GM23338 (cell line): ENCODE data around the gene DCST1. TPM values are rescaled to one million over a fixed set of nuclear protein-coding genes. Genes with fewer than 3 reads are reported as not detected.

ENCODE experiments used
- ATAC-seq: fragments of 200-7000 bp; cut with Tn5 transposase; 3 replicates; pipeline ENCODE4 v1.9.1; 2020
- DNase-seq: peaks from one replicate; pipeline ENCODE4 v3.0.0-alpha.2; 2015; ENCODE audit warnings: low spot score
- H2AFZ ChIP-seq: fragments of 200-600 bp; sonication (generic); 2 replicates; pipeline ENCODE4 v1.8.0; 2016; ENCODE audit warnings: antibody characterized with exemption, mild to moderate bottlenecking, moderate library complexity
- H3F3A ChIP-seq: fragments of 200-600 bp; sonication (generic); replicated peaks from 2 replicates; pipeline ENCODE4 v1.8.0; 2017; ENCODE audit warnings: antibody characterized with exemption, mixed run types, low read depth
- H3K27ac ChIP-seq: fragments of 200-600 bp; sonication (generic); 2 replicates; pipeline ENCODE4 v1.6.1; 2016; ENCODE audit warnings: low read depth
- H3K27me3 ChIP-seq: fragments of 200-600 bp; sonication (generic); 2 replicates; pipeline ENCODE4 v1.8.0; 2016; ENCODE audit warnings: mild to moderate bottlenecking, mixed run types, moderate library complexity; ENCODE audit not compliant: insufficient read depth
- H3K36me3 ChIP-seq: fragments of 200-600 bp; sonication (generic); 2 replicates; pipeline ENCODE4 v1.8.0; 2016; ENCODE audit warnings: mild to moderate bottlenecking; ENCODE audit not compliant: insufficient read depth
- H3K4me1 ChIP-seq: fragments of 200-600 bp; sonication (generic); 2 replicates; pipeline ENCODE4 v1.8.0; 2016; ENCODE audit warnings: mild to moderate bottlenecking, moderate library complexity; ENCODE audit not compliant: insufficient read depth
- H3K4me2 ChIP-seq: fragments of 200-600 bp; sonication (generic); 2 replicates; pipeline ENCODE4 v1.7.1; 2017; ENCODE audit warnings: mixed run types
- H3K4me3 ChIP-seq: fragments of 200-600 bp; sonication (generic); 2 replicates; pipeline ENCODE4 v1.6.1; 2016; ENCODE audit warnings: mixed run types
- H3K79me2 ChIP-seq: fragments of 200-600 bp; sonication (generic); replicated peaks from 2 replicates; pipeline ENCODE4 v1.8.0; 2017; ENCODE audit warnings: mild to moderate bottlenecking; ENCODE audit not compliant: insufficient read depth
- H3K9me2 ChIP-seq: fragments of 200-600 bp; sonication (generic); 2 replicates; pipeline ENCODE4 v1.8.0; 2017; ENCODE audit not compliant: insufficient read depth
- H4K20me1 ChIP-seq: fragments of 200-600 bp; sonication (generic); replicated peaks from 2 replicates; pipeline ENCODE4 v1.8.0; 2017; ENCODE audit warnings: mild to moderate bottlenecking; ENCODE audit not compliant: insufficient read depth
- H3K27ac Mint-ChIP-seq: 2 replicates; pipeline ENCODE4 v1.8.0; 2020; ENCODE audit warnings: inconsistent platforms, mild to moderate bottlenecking, moderate library complexity, mixed read lengths
- H3K27me3 Mint-ChIP-seq: 3 replicates; pipeline ENCODE4 v1.8.0; 2022; ENCODE audit warnings: low read depth, mild to moderate bottlenecking, moderate library complexity, mixed read lengths, inconsistent platforms; ENCODE audit not compliant: insufficient read depth, poor library complexity
- H3K36me3 Mint-ChIP-seq: 3 replicates; pipeline ENCODE4 v1.8.0; 2021; ENCODE audit warnings: low read depth, mild to moderate bottlenecking, inconsistent platforms, moderate library complexity, mixed read lengths
- H3K4me1 Mint-ChIP-seq: 3 replicates; pipeline ENCODE4 v1.8.0; 2020; ENCODE audit warnings: mild to moderate bottlenecking, inconsistent platforms, mixed read lengths
- H3K4me3 Mint-ChIP-seq: 3 replicates; pipeline ENCODE4 v1.8.0; 2021; ENCODE audit warnings: moderate library complexity, mild to moderate bottlenecking, inconsistent platforms, mixed read lengths
- H3K9me3 Mint-ChIP-seq: 3 replicates; pipeline ENCODE4 v1.8.0; 2020; ENCODE audit warnings: moderate library complexity, mild to moderate bottlenecking, inconsistent platforms, mixed read lengths
- JUNB ChIP-seq: IDR thresholded peaks from one replicate; pipeline ENCODE4 v1.6.1; 2016; ENCODE audit warnings: antibody characterized with exemption; ENCODE audit not compliant: unreplicated experiment
- ZNF114 ChIP-seq: fragments of 250-450 bp; sonication (Bioruptor Pico); IDR thresholded peaks from 2 replicates; pipeline ENCODE4 v1.5.0; 2020; ENCODE audit warnings: mild to moderate bottlenecking, moderate library complexity
- polyA plus RNA-seq: library from polyadenylated mRNA; unstranded; fragments of >200 nt; fragmentation: Nextera tagmentation; extraction: Ambion mirVana; gene quantifications from 2 replicates; pipeline ENCODE4 v1.2.1, GENCODE V29; 2016
- total RNA-seq: library from RNA; depleted of rRNA; stranded (reverse); fragments of >200 nt; shearing (Covaris generic); gene quantifications from 2 replicates; pipeline ENCODE4 v1.2.3, GENCODE V29; 2014
- TF ChIP-seq, protein P1 (sequence below): IDR thresholded peaks from 2 replicates; pipeline ENCODE4 v1.6.1; 2016; ENCODE audit warnings: antibody characterized with exemption
- TF ChIP-seq, protein P2 (sequence below): IDR thresholded peaks from one replicate; pipeline ENCODE4 v1.6.1; 2018; ENCODE audit warnings: antibody characterized with exemption; ENCODE audit not compliant: unreplicated experiment

The DCST1 gene
- total and polyA plus RNA-seq, 2 experiments from 2014 or later, result not detected

DNA sequence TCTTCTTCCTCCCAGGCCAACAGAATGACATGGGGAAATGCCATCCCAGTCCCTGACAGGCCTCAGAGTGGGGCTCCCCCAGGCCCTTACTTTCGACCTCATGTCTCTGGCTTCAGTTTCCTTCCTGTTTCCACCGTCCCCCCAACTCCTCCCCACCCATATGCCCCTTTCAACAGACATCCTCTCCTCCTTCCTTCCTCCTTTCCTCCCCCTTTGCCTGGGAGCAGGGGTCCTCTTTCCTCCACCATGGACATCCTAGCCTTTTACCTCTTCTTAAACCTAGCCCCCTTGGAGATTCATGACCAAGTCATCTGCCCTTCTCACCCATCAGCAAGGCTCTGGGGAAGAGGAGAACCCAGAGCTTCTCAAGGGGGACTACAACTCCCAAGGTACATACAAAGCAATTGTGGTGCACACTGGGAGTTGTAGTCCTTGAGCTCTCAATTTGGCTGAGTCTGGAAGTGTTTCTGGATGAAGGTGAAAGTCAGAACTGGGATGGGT lies 27.0 kb upstream of the DCST1 start:
- no peak for TF ChIP-seq ZNF114 (CRISPR knock-in tag)
- TF ChIP-seq, protein P1, sequence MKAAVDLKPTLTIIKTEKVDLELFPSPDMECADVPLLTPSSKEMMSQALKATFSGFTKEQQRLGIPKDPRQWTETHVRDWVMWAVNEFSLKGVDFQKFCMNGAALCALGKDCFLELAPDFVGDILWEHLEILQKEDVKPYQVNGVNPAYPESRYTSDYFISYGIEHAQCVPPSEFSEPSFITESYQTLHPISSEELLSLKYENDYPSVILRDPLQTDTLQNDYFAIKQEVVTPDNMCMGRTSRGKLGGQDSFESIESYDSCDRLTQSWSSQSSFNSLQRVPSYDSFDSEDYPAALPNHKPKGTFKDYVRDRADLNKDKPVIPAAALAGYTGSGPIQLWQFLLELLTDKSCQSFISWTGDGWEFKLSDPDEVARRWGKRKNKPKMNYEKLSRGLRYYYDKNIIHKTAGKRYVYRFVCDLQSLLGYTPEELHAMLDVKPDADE, result peak; percentile 96
- H3K4me3 ChIP-seq, result no peak overlapping the region
- H3K4me2 ChIP-seq, result no peak overlapping the region
- no peaks in the 10 kb centered on the region for H3K9me2 ChIP-seq
- H3K4me1 ChIP-seq, result peaks cover 40% of the 10 kb centered on the region
- Mint-ChIP-seq H3K4me3 (peak overlapping the region; percentile 5; the same call in 1 of the 3 replicates), H3K4me1 (peaks cover 57% of the 10 kb centered on the region), H3K9me3 (no peaks in the 10 kb centered on the region), H3K27me3 (peaks cover 21% of the 10 kb centered on the region), H3K27ac (0 out of 2 replicates have a peak overlapping the region, but pooled peaks have one; percentile 11), H3K36me3 (peaks cover 4% of the 10 kb centered on the region; the same call in 1 of the 3 replicates)
- H2AFZ ChIP-seq, result no peak overlapping the region
- peaks cover 4% of the 10 kb centered on the region; the same call in 1 of the 2 replicates for H4K20me1 ChIP-seq
- no peaks in the 10 kb centered on the region for H3K27me3 ChIP-seq
- peaks cover 4% of the 10 kb centered on the region; the same call in 1 of the 2 replicates for H3F3A ChIP-seq
- no peaks in the 10 kb centered on the region for H3K36me3 ChIP-seq
- peak; percentile 65 for DNase-seq
- no peak overlapping the region for H3K27ac ChIP-seq
- peaks cover 44% of the 10 kb centered on the region for H3K79me2 ChIP-seq
- no peak for ATAC-seq

DNA sequence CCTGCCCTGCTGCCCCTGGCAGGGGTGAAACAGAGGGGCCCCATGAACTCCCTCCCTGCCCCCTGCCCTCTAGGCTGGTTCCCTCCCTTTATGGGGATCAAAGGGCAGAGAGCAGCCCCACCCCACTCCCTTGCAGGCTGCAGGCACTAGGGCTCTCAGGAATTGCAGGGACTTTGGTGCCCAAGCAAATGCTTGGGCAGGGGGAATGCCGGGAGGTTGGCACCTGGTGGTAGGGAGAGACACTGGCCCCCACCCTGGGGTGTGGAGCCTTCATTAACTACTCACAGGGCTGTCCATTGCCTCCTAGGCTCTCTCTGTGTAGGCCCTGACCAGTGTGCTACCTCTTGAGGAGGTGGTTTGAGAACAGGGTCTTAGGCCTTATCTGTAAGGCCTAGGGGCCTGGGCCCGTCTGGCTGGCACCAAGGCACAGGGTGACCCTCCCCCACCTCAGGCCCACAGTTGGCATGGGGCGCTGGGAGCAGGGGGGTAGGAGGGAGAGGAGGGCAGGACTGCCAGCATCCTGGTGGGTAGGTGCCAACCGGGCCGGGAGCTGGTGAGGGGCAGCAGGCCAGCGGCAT lies 26.3 kb upstream of the DCST1 start:
- Histone ChIP-seq H3K79me2 (peaks cover 44% of the 10 kb centered on the region), H3F3A (peaks cover 4% of the 10 kb centered on the region; the same call in 1 of the 2 replicates), H3K4me3 (no peak overlapping the region), H3K36me3 (no peaks in the 10 kb centered on the region), H3K27ac (no peak overlapping the region), H4K20me1 (peaks cover 4% of the 10 kb centered on the region; the same call in 1 of the 2 replicates), H3K9me2 (no peaks in the 10 kb centered on the region), H3K27me3 (no peaks in the 10 kb centered on the region), H3K4me2 (no peak overlapping the region), H2AFZ (no peak overlapping the region), H3K4me1 (peaks cover 42% of the 10 kb centered on the region)
- DNase-seq, result no peak
- H3K36me3 Mint-ChIP-seq, result peaks cover 4% of the 10 kb centered on the region; the same call in 2 of the 3 replicates
- no peak for TF ChIP-seq JUNB
- TF ChIP-seq, protein P2, sequence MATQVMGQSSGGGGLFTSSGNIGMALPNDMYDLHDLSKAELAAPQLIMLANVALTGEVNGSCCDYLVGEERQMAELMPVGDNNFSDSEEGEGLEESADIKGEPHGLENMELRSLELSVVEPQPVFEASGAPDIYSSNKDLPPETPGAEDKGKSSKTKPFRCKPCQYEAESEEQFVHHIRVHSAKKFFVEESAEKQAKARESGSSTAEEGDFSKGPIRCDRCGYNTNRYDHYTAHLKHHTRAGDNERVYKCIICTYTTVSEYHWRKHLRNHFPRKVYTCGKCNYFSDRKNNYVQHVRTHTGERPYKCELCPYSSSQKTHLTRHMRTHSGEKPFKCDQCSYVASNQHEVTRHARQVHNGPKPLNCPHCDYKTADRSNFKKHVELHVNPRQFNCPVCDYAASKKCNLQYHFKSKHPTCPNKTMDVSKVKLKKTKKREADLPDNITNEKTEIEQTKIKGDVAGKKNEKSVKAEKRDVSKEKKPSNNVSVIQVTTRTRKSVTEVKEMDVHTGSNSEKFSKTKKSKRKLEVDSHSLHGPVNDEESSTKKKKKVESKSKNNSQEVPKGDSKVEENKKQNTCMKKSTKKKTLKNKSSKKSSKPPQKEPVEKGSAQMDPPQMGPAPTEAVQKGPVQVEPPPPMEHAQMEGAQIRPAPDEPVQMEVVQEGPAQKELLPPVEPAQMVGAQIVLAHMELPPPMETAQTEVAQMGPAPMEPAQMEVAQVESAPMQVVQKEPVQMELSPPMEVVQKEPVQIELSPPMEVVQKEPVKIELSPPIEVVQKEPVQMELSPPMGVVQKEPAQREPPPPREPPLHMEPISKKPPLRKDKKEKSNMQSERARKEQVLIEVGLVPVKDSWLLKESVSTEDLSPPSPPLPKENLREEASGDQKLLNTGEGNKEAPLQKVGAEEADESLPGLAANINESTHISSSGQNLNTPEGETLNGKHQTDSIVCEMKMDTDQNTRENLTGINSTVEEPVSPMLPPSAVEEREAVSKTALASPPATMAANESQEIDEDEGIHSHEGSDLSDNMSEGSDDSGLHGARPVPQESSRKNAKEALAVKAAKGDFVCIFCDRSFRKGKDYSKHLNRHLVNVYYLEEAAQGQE, result no peak
- no peaks in the 10 kb centered on the region for H3K9me3 Mint-ChIP-seq
- peaks cover 16% of the 10 kb centered on the region for H3K27me3 Mint-ChIP-seq
- ATAC-seq, result no peak
- H3K27ac Mint-ChIP-seq, result no peak overlapping the region
- no peak overlapping the region for H3K4me3 Mint-ChIP-seq
- peaks cover 61% of the 10 kb centered on the region for H3K4me1 Mint-ChIP-seq
